Liver (tissue), 9 donors: ENCODE data around the gene CFAP73. TPM values are rescaled to one million over a fixed set of nuclear protein-coding genes. Genes with fewer than 3 reads are reported as not detected.

ENCODE experiments used
- DNase-seq: peaks from one replicate; pipeline ENCODE4 v3.0.0-alpha.2; 2017; ENCODE audit warnings: low spot score
- H3K27ac ChIP-seq, 2 donors: one replicate each; pipeline ENCODE4 v1.7.0; 2013; ENCODE audit warnings: inconsistent platforms in 2 of 2, low read length in 2 of 2, control low read depth in 1 of 2, low read depth in 1 of 2, mild to moderate bottlenecking in 1 of 2
- H3K27me3 ChIP-seq, 4 donors: one replicate each; pipeline versions ENCODE4 v1.6.1 to v1.7.0; 2013; ENCODE audit warnings: low read length in 3 of 4, inconsistent platforms in 1 of 4, mild to moderate bottlenecking in 1 of 4, moderate library complexity in 1 of 4; ENCODE audit not compliant: control insufficient read depth in 4 of 4, insufficient read depth in 4 of 4
- H3K36me3 ChIP-seq, 4 donors: one replicate each; pipeline versions ENCODE4 v1.6.1 to v1.7.0; 2013; ENCODE audit warnings: low read length in 3 of 4, mild to moderate bottlenecking in 3 of 4, low read depth in 1 of 4, moderate library complexity in 1 of 4; ENCODE audit not compliant: control insufficient read depth in 4 of 4, insufficient read depth in 3 of 4
- H3K4me1 ChIP-seq, 4 donors: one replicate each; pipeline versions ENCODE4 v1.6.1 to v1.7.0; 2013; ENCODE audit warnings: low read length in 3 of 4, mild to moderate bottlenecking in 3 of 4, moderate library complexity in 1 of 4; ENCODE audit not compliant: control insufficient read depth in 4 of 4, insufficient read depth in 4 of 4
- H3K4me3 ChIP-seq, 3 donors: one replicate each; pipeline versions ENCODE4 v1.6.1 to v1.7.0; 2013; ENCODE audit warnings: low read length in 3 of 3, control low read depth in 1 of 3, low read depth in 1 of 3, mild to moderate bottlenecking in 1 of 3
- H3K9ac ChIP-seq, 2 donors: one replicate each; pipeline ENCODE4 v1.7.0; 2013; ENCODE audit warnings: low read length in 2 of 2, mild to moderate bottlenecking in 2 of 2, moderate library complexity in 2 of 2, control low read depth in 1 of 2, low read depth in 1 of 2
- H3K9me3 ChIP-seq, 4 donors: one replicate each; pipeline versions ENCODE4 v1.6.1 to v1.7.0; 2013; ENCODE audit warnings: low read length in 3 of 4; ENCODE audit not compliant: control insufficient read depth in 4 of 4
- ATF3 ChIP-seq: IDR thresholded peaks from 2 replicates; pipeline ENCODE4 v1.6.1; 2016; ENCODE audit warnings: antibody characterized with exemption
- CTCF ChIP-seq: fragments of 150-350 bp; IDR thresholded peaks from 2 replicates; pipeline ENCODE4 v1.5.1; 2017; ENCODE audit warnings: improper control_type of control experiment, low read depth, low read length; ENCODE audit not compliant: missing input control
- EGR1 ChIP-seq, 2 donors: IDR thresholded peaks; 2 replicates each; pipeline ENCODE4 v1.6.1; 2016 to 2018; ENCODE audit warnings: antibody characterized with exemption in 2 of 2, low read depth in 2 of 2
- FOXA1 ChIP-seq: IDR thresholded peaks from 2 replicates; pipeline ENCODE4 v1.6.1; 2016; ENCODE audit warnings: antibody characterized with exemption
- FOXA2 ChIP-seq: IDR thresholded peaks from 2 replicates; pipeline ENCODE4 v1.6.1; 2016; ENCODE audit warnings: antibody characterized with exemption
- GABPA ChIP-seq, 2 donors: IDR thresholded peaks in 1 of 2; conservative IDR thresholded peaks in 1 of 2; 2 replicates each; pipeline ENCODE4 v1.6.1; 2016; ENCODE audit warnings: antibody characterized with exemption in 2 of 2, mild to moderate bottlenecking in 1 of 2, moderate library complexity in 1 of 2
- HNF4A ChIP-seq, 2 donors: conservative IDR thresholded peaks; 2 replicates each; pipeline ENCODE4 v1.6.1; 2016; ENCODE audit warnings: antibody characterized with exemption in 2 of 2, mild to moderate bottlenecking in 2 of 2
- HNF4G ChIP-seq: IDR thresholded peaks from 2 replicates; pipeline ENCODE4 v1.6.1; 2016; ENCODE audit warnings: antibody characterized with exemption
- JUND ChIP-seq, 2 donors: IDR thresholded peaks; 2 replicates each; pipeline ENCODE4 v1.6.1; 2016; ENCODE audit warnings: antibody characterized with exemption in 2 of 2
- MAX ChIP-seq: IDR thresholded peaks from 2 replicates; pipeline ENCODE4 v1.6.1; 2016; ENCODE audit warnings: antibody characterized with exemption
- NR2F2 ChIP-seq: IDR thresholded peaks from 2 replicates; pipeline ENCODE4 v1.6.1; 2016; ENCODE audit warnings: antibody characterized with exemption
- RAD21 ChIP-seq, 2 donors: IDR thresholded peaks; 2 replicates each; pipeline ENCODE4 v1.6.1; 2016; ENCODE audit warnings: antibody characterized with exemption in 2 of 2, mild to moderate bottlenecking in 2 of 2
- REST ChIP-seq: IDR thresholded peaks from 2 replicates; pipeline ENCODE4 v1.6.1; 2016; ENCODE audit warnings: antibody characterized with exemption, mild to moderate bottlenecking
- RXRA ChIP-seq, 2 donors: IDR thresholded peaks; 2 replicates each; pipeline ENCODE4 v1.6.1; 2017 to 2018; ENCODE audit warnings: antibody characterized with exemption in 2 of 2, mild to moderate bottlenecking in 1 of 2
- SP1 ChIP-seq: IDR thresholded peaks from 2 replicates; pipeline ENCODE4 v1.6.1; 2018; ENCODE audit warnings: antibody characterized with exemption, mild to moderate bottlenecking
- TAF1 ChIP-seq: conservative IDR thresholded peaks from 2 replicates; pipeline ENCODE4 v1.6.1; 2016; ENCODE audit warnings: antibody characterized with exemption, mild to moderate bottlenecking
- YY1 ChIP-seq: IDR thresholded peaks from 2 replicates; pipeline ENCODE4 v1.6.1; 2016; ENCODE audit warnings: antibody characterized with exemption, mild to moderate bottlenecking
- ZBTB33 ChIP-seq: IDR thresholded peaks from 2 replicates; pipeline ENCODE4 v1.6.1; 2016; ENCODE audit warnings: antibody characterized with exemption
- WGBS: extraction: QIAGEN DNeasy Blood & Tissue Kit; methylation state at CpG from one replicate; pipeline ENCODE4 v1.1.7; 2013; 5-methylcytosine and 5-hydroxymethylcytosine counted together
- polyA plus RNA-seq, 2 donors: library from polyadenylated mRNA; stranded (reverse) in 1 of 2; unstranded in 1 of 2; fragments of 200-250 nt in 1 of 2; fragments of >200 nt in 1 of 2; fragmentation: Nextera tagmentation in 1 of 2; extraction: Ambion mirVana in 1 of 2; gene quantifications; one replicate each; pipeline versions ENCODE4 v1.2.1 to v1.2.3, GENCODE V29; 2013 to 2015
- total RNA-seq, 2 donors: library from RNA; depleted of rRNA; stranded (reverse); fragments of >200 nt; gene quantifications; one replicate each; pipeline ENCODE4 v1.2.3, GENCODE V29; 2014
- donor health status: healthy.
- donor health status: healthy.
- donor health status: healthy.
- donor health status: healthy.
- donor health status: healthy.

CFAP73 gene
- total and polyA plus RNA-seq, 4 donors: 0.18 to 0.19 TPM; not detected in 2

- Histone ChIP-seq H3K27ac (peak overlapping the region; percentile 74 to 98), H3K36me3 (peaks cover under 1 to 6% (median 4%) of the 10 kb centered on the region in 4 donors), H3K4me3 (peak overlapping the region; percentile 79 to 94 (median 81)), H3K27me3 (no peaks in the 10 kb centered on the region), H3K4me1 (peaks cover 8 to 39% (median 24%) of the 10 kb centered on the region in 4 donors), H3K9ac (peak overlapping the region; percentile 8 to 97), H3K9me3 (no peaks in the 10 kb centered on the region)
- no peak for DNase-seq
- TF ChIP-seq RAD21 (IDR thresholded peaks at IDR 0.05) (no peak), YY1 (no peak), GABPA (IDR thresholded peaks at IDR 0.05 in 1 of 2, conservative IDR thresholded peaks at IDR 0.05 in 1 of 2) (no peak), HNF4A (conservative IDR thresholded peaks at IDR 0.05) (no peak), EGR1 (IDR thresholded peaks at IDR 0.05; ENCODE audit: low read depth in 2 of 2) (no peak), HNF4G (no peak), NR2F2 (no peak), TAF1 (no peak), ZBTB33 (no peak), REST (no peak), ATF3 (no peak), RXRA (IDR thresholded peaks at IDR 0.05) (no peak), MAX (no peak), CTCF (no peak), FOXA1 (no peak), JUND (IDR thresholded peaks at IDR 0.05) (no peak), FOXA2 (no peak), SP1 (no peak)
- WGBS: 3% methylated on average over 11 of the region's 11 CpGs
Observed at GRCh38 chr12:113186033-113186365, 36.5 kb downstream of the CFAP73 start.
